Measurements from ENCODE around the gene AKR1C1. TPM values are rescaled to one million over a fixed set of nuclear protein-coding genes. Genes with fewer than 3 reads are reported as not detected.

Gene AKR1C1
- total RNA-seq, 1 experiment from 2014 or later, result 4.1 TPM

- H3K4me3 Mint-ChIP-seq, result no peak overlapping the region
- ATAC-seq (no peak), DNase-seq (ENCODE audit: low spot score) (no peak)
- no peak overlapping the region for H3K27ac Mint-ChIP-seq
- peaks cover 26% of the 10 kb centered on the region for H3K9me3 Mint-ChIP-seq
- no peaks in the 10 kb centered on the region for H3K27me3 Mint-ChIP-seq (ENCODE audit: low read depth)
- CTCF ChIA-PET, result no interaction called here
- POLR2A ChIA-PET, result no interaction called here
- H3K4me1 Mint-ChIP-seq, result no peaks in the 10 kb centered on the region
- peaks cover 3% of the 10 kb centered on the region for H3K36me3 Mint-ChIP-seq
- TF ChIP-seq OVOL2 (CRISPR knock-in tag; IDR thresholded peaks at IDR 0.05; ENCODE audit: borderline replicate concordance) (no peak), ZNF232 (CRISPR knock-in tag; IDR thresholded peaks at IDR 0.05) (no peak), IRF2 (CRISPR knock-in tag; IDR thresholded peaks at IDR 0.05; ENCODE audit: borderline replicate concordance, low read depth) (no peak)
Observed at GRCh38 chr10:4926400-4926799, 36.8 kb upstream of the AKR1C1 start.

GRCh38 chr10:4931587-4931986 lies 31.6 kb upstream of the AKR1C1 start:
- Mint-ChIP-seq H3K4me3 (no peak overlapping the region), H3K27me3 (ENCODE audit: low read depth) (no peaks in the 10 kb centered on the region), H3K36me3 (peaks cover 5% of the 10 kb centered on the region), H3K9me3 (peaks cover 35% of the 10 kb centered on the region), H3K4me1 (no peaks in the 10 kb centered on the region), H3K27ac (no peak overlapping the region)
- ATAC-seq (no peak), DNase-seq (ENCODE audit: low spot score) (no peak)
- no peak for TF ChIP-seq E2F4 (CRISPR knock-in tag; IDR thresholded peaks at IDR 0.05; ENCODE audit: borderline replicate concordance, low read depth)
- no peak for TF ChIP-seq CREM (CRISPR knock-in tag; IDR thresholded peaks at IDR 0.05)
- no peak for TF ChIP-seq ZNF232 (CRISPR knock-in tag; IDR thresholded peaks at IDR 0.05)
- no peak for TF ChIP-seq FOXK1 (CRISPR knock-in tag; IDR thresholded peaks at IDR 0.05)
- no peak for TF ChIP-seq HMGA2 (CRISPR knock-in tag; IDR thresholded peaks at IDR 0.05)
- TF ChIP-seq ATF3 (CRISPR knock-in tag; conservative IDR thresholded peaks at IDR 0.05), result no peak
- TF ChIP-seq ATF2 (CRISPR knock-in tag; IDR thresholded peaks at IDR 0.05; ENCODE audit: borderline replicate concordance, low read depth), result no peak
- POLR2A ChIA-PET, result no interaction called here
- CTCF ChIA-PET, result no interaction called here

GRCh38 chr10:4934391-4934987 lies 28.7 kb upstream of the AKR1C1 start:
- ATAC-seq, result no peak
- Mint-ChIP-seq H3K36me3 (peaks cover 11% of the 10 kb centered on the region), H3K27ac (no peak overlapping the region), H3K9me3 (peaks cover 36% of the 10 kb centered on the region), H3K4me3 (no peak overlapping the region), H3K4me1 (no peaks in the 10 kb centered on the region), H3K27me3 (ENCODE audit: low read depth) (peaks cover 3% of the 10 kb centered on the region; the same call in 1 of the 2 replicates)
- ChIA-PET POLR2A (no interaction called here), CTCF (interaction anchor here (1.2 kb wide), 1 partner anchor 85 kb away, joined by 3 read pairs; no protein-coding TSS in a partner anchor)
- DNase-seq (ENCODE audit: low spot score), result no peak
- TF ChIP-seq FOXP4 (CRISPR knock-in tag; IDR thresholded peaks at IDR 0.05) (no peak), JUN (CRISPR knock-in tag; IDR thresholded peaks at IDR 0.05) (no peak), HMGA2 (CRISPR knock-in tag; IDR thresholded peaks at IDR 0.05) (no peak), TEAD4 (CRISPR knock-in tag; IDR thresholded peaks at IDR 0.05) (no peak), ZNF317 (CRISPR knock-in tag; IDR thresholded peaks at IDR 0.05; ENCODE audit: borderline replicate concordance, low read depth) (no peak), NR2C2 (CRISPR knock-in tag; IDR thresholded peaks at IDR 0.05) (no peak), ZNF671 (CRISPR knock-in tag; IDR thresholded peaks at IDR 0.05) (no peak), NR1H2 (CRISPR knock-in tag; IDR thresholded peaks at IDR 0.05) (no peak), ZNF512 (CRISPR knock-in tag; IDR thresholded peaks at IDR 0.05; ENCODE audit: borderline replicate concordance) (no peak), ERG (CRISPR knock-in tag; IDR thresholded peaks at IDR 0.05) (no peak), ZNF396 (CRISPR knock-in tag; IDR thresholded peaks at IDR 0.05; ENCODE audit: borderline replicate concordance) (no peak), E2F1 (CRISPR knock-in tag; IDR thresholded peaks at IDR 0.05) (no peak), MYBL2 (CRISPR knock-in tag; IDR thresholded peaks at IDR 0.05) (no peak), ATF2 (CRISPR knock-in tag; IDR thresholded peaks at IDR 0.05; ENCODE audit: borderline replicate concordance, low read depth) (no peak)

Measured in WTC11 (cell line).